GM18520 (cell line): ENCODE measurements around the gene CASZ1.

Experiments
- ATAC-seq: cut with Tn5 transposase; IDR thresholded peaks from one replicate; pipeline ENCODE4 v1.9.1; 2021; ENCODE audit not compliant: unreplicated experiment

The CASZ1 gene

DNA sequence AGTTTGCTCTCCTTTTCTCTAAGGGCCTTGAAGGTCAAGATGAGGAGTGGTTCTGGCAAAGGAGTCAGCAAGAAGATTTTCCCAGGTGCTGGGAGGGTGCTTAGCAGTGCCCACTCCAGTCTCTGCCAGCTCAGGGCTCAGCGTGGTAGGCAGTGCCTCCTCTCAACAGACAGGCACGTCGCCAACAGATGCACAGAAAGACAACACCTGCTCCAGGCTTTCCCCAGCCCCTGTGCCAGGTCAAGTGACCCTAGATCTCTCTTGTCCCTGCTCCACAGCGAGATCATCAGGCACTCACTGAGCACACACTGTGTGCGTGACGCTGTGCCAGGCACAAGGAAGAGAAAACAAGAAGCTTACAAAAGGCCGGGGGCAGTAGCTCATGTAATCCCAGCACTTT is 86.0 kb downstream of the CASZ1 start:
- ATAC-seq = no peak

- ATAC-seq = no peak
Observed at GRCh38 chr1:10709646-10710045, 86.8 kb downstream of the CASZ1 start.

- no peak for ATAC-seq
Observed at GRCh38 chr1:10709165-10709564, 87.3 kb downstream of the CASZ1 start.

DNA sequence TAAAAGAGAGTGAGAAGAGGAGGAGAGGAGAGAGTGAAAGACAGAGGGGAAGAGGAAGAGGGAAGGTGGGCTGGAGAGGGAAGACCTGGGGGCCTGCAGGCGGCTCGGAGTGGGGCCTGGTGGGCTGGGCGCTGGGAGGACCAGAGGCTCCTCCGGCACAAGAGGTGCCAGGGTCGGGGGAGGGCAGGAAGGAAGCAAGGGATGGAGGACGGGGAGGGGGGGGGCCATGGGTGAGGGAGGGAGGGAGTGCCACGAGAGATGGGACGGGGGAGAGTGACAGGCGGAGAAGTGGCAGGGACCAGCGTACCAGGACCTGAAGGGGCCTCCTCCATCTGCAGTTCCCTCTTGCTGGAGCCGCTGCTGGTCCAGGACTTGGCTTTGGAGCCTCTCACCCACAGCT is 87.7 kb downstream of the CASZ1 start:
- ATAC-seq = no peak

GRCh38 chr1:10707208-10707607 is 89.2 kb downstream of the CASZ1 start:
- no peak for ATAC-seq

GRCh38 chr1:10706376-10706913 is 90.0 kb downstream of the CASZ1 start:
- no peak for ATAC-seq

- no peak for ATAC-seq
Observed at GRCh38 chr1:10705953-10706352, 90.5 kb downstream of the CASZ1 start.

DNA sequence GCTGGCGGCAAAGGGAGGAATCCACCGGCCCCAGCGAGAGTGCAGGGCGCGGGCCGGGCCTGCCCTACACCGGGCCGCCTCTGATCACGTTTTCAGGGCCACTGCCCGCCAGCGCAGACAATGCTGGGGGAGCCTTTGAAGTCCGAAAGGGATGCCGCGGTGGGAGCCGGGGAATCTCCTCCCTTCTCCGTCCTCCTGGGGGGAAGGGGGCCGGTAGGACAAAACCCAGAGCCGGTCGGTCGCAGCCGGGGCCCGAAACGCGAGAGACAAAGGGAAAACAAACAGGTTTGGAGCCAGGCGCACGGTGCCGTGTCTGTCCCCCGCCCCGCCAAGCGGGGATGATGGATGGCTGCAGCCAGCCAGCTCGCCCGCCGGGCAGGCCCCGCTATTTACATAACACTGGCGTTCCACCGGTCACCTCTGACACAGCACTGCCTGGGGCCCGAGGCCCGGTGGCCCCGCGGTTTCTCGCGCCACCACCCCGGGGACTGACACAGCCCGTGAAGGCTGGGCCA is 92.0 kb downstream of the CASZ1 start:
- ATAC-seq = no peak

DNA sequence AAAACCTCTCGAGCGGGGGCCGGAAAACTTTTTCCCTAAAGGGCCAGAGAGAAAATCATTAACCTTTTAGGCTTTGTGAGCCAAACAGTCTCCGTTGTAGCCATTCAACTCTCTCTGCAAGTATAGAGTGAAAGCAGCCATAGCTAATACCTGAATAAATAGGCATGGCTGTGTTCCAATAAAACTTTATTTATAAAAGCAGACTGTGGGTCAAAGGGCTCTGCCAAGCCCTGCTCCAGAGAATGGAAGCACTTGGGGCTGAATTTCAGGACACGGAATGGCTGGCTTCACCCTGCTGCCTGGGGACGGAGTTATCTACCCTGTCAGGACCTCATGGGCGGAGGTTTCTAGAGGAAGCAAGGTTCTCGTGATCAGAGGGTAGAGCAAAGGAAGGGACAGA is 92.7 kb downstream of the CASZ1 start:
- ATAC-seq = no peak

DNA sequence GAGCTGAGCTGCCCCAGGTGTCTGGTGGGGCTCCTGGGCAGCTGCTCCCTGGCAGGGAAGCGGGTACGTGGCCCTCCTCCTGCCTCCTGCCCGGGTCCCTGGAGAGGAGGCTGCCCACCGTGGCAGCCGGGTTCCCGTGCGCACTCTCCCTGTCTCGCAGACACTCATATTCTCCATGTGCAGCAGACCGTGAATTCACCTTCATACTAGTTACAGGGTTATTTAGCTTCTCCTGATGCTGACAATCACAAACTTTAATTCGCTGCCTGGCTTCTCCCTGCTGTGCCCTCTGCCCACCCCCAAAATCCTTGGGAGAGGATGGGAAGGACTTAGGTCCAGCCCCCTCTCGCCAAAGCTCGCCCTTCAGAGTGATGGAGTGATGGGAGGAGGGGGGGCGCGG is 95.3 kb downstream of the CASZ1 start:
- ATAC-seq = no peak

DNA sequence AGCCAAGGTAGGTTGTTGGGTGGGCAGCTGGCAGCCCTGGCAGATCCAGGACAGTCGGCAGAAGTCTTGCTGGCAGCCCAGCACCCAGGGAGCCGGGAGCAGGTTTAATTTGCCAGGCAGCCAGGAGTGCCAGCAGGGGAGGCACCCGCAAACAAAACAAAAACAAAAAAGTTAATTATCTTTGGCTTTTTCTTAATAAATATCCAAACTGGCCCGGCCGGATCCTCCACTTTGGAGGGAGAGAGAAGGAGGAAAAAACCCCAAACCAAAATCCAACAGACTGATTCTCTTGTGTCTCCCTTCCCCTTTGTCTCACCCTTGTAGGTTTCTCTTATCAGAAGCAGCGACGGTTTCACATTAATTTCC is 97.0 kb downstream of the CASZ1 start:
- no peak for ATAC-seq

- no peak for ATAC-seq
Observed at GRCh38 chr1:10698726-10699469, 97.5 kb downstream of the CASZ1 start.

DNA sequence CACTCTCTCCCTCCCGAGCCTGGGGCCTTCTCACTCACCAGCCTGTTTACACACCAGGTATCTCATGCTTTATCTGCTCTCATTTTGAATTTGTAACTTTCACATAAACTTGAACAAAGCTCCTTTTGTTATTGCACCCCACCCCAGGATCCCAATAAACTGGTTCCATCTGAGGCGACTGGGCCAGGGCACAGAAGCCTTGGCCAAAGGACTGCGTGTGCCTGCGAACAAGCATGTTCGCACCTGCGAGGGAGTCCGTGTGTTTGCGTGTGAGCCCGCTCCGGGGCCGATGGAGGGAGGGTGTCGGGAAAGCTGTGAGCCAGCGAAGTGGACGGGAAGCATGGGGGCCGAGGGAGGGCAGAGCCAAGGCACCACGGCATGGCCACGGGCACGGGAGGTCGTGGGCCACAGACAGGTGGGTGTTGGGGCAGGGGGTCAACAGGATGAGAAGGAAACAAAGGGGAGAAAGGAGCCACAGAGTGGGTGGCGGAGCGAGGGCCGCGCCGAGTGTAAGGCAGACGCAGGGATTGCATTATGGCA is 98.8 kb downstream of the CASZ1 start:
- no peak for ATAC-seq

GRCh38 chr1:10696977-10697376 is 99.5 kb downstream of the CASZ1 start:
- no peak for ATAC-seq

DNA sequence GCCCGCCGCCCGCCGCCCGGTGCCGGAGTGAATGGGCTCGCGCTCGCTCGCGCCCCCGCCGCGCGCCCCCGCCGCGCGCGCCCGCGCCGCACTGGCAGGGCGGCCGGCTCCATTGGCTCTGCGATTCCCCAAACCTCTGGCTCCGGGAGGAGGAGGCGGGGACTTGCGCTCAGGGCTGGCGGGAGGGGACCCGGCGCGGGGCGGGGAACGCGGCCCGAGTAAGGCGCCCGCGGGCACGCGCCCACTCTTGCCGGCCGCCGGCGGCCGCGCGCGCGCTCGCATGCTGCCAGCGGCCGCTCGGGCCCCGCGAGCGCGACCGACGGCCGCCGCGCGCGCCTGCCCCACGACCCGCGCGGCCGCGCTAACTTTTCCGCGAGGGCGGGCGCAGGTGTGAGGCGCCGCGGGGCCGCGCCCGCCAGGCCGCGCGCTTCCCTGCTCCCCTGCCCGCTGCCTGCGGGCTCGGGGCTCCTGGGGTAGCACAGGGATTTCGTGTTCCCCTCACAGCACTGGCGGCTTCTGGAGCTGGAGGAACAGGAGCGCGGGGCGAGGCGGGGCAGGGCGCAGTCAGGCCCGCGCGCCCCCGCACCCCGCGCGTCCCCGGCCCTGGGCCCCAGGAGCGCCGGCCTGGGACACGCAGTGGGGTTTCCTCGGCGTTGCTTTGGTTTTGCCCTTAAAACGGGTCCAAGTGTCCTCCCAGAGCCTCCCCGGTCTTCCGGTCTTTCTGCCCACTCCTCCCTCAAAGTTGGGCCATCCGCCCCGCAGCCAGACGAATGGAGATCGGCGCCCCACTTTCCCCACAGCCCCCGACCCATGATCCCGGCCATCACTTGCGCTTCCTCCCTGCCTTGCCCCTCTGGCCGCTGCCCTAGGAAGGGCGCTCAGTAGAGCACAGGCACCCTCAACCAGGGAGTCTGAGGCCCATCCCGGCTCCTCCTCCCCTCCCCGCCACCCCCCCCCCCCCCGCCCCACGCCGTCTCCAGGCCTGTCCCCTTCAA is 101.5 kb downstream of the CASZ1 start:
- peak; percentile 36 for ATAC-seq

GRCh38 chr1:10694274-10694632 is 102.2 kb downstream of the CASZ1 start:
- peak; percentile 34 for ATAC-seq

- peak; percentile 12 for ATAC-seq
Observed at GRCh38 chr1:10693497-10694273, 102.8 kb downstream of the CASZ1 start.

- no peak for ATAC-seq
Observed at GRCh38 chr1:10693152-10693496, 103.3 kb downstream of the CASZ1 start.

DNA sequence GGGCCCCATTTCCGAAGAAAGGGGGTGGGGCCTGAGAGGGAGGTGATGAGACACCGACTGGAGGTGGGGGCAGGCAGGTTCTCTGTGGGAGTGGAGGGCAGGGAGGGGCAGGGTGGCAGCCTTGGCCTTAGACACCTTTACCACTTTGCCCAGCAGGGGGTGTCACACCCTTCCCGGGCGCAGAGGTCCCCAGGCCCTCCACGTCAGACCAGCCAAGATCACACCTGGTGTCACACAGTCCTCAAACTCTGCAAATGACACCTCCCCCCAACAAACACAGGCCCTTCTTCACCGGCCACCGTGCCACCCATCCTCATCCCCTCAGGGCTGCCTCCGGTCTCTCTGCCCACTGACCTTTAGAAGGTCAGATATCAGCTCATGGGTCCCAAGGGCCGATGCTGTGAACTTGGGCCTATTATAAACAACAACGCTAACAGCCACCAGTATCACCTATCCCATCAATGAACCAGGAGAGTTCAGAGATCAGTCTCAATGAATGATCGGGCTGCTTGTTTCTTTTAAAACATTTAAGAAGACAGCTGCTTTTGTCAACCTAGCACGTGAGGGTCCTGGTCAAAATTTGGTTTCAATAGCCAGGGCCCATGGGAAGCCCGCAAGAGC is 103.9 kb downstream of the CASZ1 start:
- ATAC-seq = no peak

- ATAC-seq = no peak
Observed at GRCh38 chr1:10691740-10692125, 104.7 kb downstream of the CASZ1 start.
